ENCODE results near the gene DZIP1. TPM values are rescaled to one million over a fixed set of nuclear protein-coding genes. Genes with fewer than 3 reads are reported as not detected.

Gene DZIP1
- total RNA-seq, 1 experiment from 2014 or later = 33.6 TPM

DNA sequence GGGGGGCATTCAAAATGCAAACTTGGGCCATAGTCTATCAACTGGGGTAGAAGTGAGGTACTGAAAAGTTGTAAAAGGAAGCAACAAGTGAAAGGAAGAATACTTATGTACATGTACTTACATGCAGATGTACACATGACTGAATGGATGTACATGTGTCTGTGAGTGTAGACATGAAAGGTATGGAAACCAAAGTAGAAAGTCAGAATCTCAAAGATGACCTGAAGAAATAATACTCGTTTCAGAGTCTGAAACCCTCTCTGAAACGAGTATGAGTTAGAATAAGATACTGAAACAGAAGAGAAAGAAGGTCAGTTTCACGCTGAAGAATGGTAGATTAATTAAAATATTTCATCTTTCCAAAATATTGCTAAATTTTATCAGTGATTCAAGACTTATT lies 13.9 kb downstream of the DZIP1 start:
- Histone ChIP-seq H4K20me1 (ENCODE audit: control insufficient read depth, insufficient read depth, insufficient read length) (no peaks in the 10 kb centered on the region), H3K9me3 (ENCODE audit: control insufficient read depth, low read depth, low read length) (no peaks in the 10 kb centered on the region), H3K23me2 (ENCODE audit: insufficient read length, low read depth, low read length, poor library complexity, severe bottlenecking) (no peaks in the 10 kb centered on the region), H3K4me1 (ENCODE audit: insufficient read depth, low read length) (no peaks in the 10 kb centered on the region), H2BK15ac (ENCODE audit: low read depth, low read length) (no peak overlapping the region), H2AFZ (ENCODE audit: low read length) (no peak overlapping the region), H4K91ac (ENCODE audit: insufficient read length, low read depth, low read length) (no peak overlapping the region), H3K4me2 (ENCODE audit: insufficient read depth, insufficient read length, low read length) (no peak overlapping the region), H3K18ac (ENCODE audit: insufficient read length, low read depth, low read length) (no peak overlapping the region), H3K14ac (ENCODE audit: insufficient read depth, low read length) (no peak overlapping the region), H2BK12ac (ENCODE audit: insufficient read length, low read depth, low read length) (no peak overlapping the region), H4K8ac (replicated peaks; ENCODE audit: insufficient read length, low read depth, low read length) (no peak overlapping the region), H2BK5ac (ENCODE audit: insufficient read length, low read length) (no peak overlapping the region), H3K9ac (ENCODE audit: extremely low read depth, insufficient read length, low read length) (no peak overlapping the region), H2BK20ac (ENCODE audit: low read depth, low read length, poor library complexity, severe bottlenecking) (no peak overlapping the region), H2AK5ac (ENCODE audit: insufficient read length, low read length) (no peak overlapping the region), H3K56ac (ENCODE audit: insufficient read length, low read depth, low read length) (no peak overlapping the region), H3K27ac (ENCODE audit: insufficient read length, low read depth, low read length) (no peak overlapping the region), H3K79me2 (ENCODE audit: insufficient read depth, low read length) (no peaks in the 10 kb centered on the region), H3K23ac (ENCODE audit: insufficient read length, low read depth, low read length) (no peak overlapping the region), H2BK120ac (ENCODE audit: low read depth, low read length, poor library complexity, severe bottlenecking) (no peak overlapping the region), H3K27me3 (ENCODE audit: insufficient read depth, low read length) (no peaks in the 10 kb centered on the region), H3K4ac (ENCODE audit: low read depth, low read length) (no peak overlapping the region), H3T11ph (ENCODE audit: low read length) (no peak overlapping the region), H4K5ac (ENCODE audit: insufficient read length, low read depth, low read length) (no peak overlapping the region), H3K79me1 (ENCODE audit: insufficient read depth, low read depth, low read length, poor library complexity, severe bottlenecking) (no peaks in the 10 kb centered on the region)
- WGBS (ENCODE audit: extremely low coverage, insufficient read length, low lambda C conversion rate) = no CpG with 5 or more reads among the region's 3 CpGs
- no peak overlapping the region for H3K27ac Mint-ChIP-seq
- H3K4me1 Mint-ChIP-seq = no peaks in the 10 kb centered on the region
- TF ChIP-seq CTCF (conservative IDR thresholded peaks at IDR 0.05) = no peak
- no peak for DNase-seq
- no peak overlapping the region for H3K4me3 Mint-ChIP-seq
- no peaks in the 10 kb centered on the region for H3K27me3 Mint-ChIP-seq (ENCODE audit: low read depth)
- no peaks in the 10 kb centered on the region for H3K9me3 Mint-ChIP-seq
- peaks cover 58 to 81% (median 74%) of the 10 kb centered on the region in 3 experiments for H3K36me3 Mint-ChIP-seq (ENCODE audit: insufficient read depth in 1 of 3, low read depth in 3 of 3)
